SK-N-SH (cell line): ENCODE results near the gene HS3ST3A1. TPM values are rescaled to one million over a fixed set of nuclear protein-coding genes. Genes with fewer than 3 reads are reported as not detected.

Source experiments
- CTCF ChIA-PET: fragments of 300-600, 350-600 bp; formaldehyde crosslinking; extraction: SDS; loops from one replicate; lab custom pipeline; 2021; lab: Yijun Ruan, JAX
- POLR2A ChIA-PET: fragments of 350-600 bp; sonication (Branson Sonifier 250); formaldehyde crosslinking; extraction: SDS; loops from one replicate; lab custom pipeline; 2020; ENCODE audit warnings: antibody characterized with exemption, inconsistent platforms; lab: Yijun Ruan, JAX
- DNase-seq: peaks from one replicate; pipeline ENCODE4 v3.0.0; 2012
- H2AFZ ChIP-seq: fragments of 200-600 bp; sonication (generic); 2 replicates; pipeline ENCODE4 v1.8.1; 2016; ENCODE audit warnings: antibody characterized with exemption, mild to moderate bottlenecking, low read depth
- H3F3A ChIP-seq: fragments of 200-600 bp; sonication (generic); replicated peaks from 2 replicates; pipeline ENCODE3; 2016; ENCODE audit warnings: antibody characterized with exemption, mild to moderate bottlenecking; ENCODE audit not compliant: insufficient read depth
- H3K27ac ChIP-seq, 2 experiments: fragments of 200-500 bp in 1 of 2; fragments of 200-600 bp in 1 of 2; sonication (Bioruptor generic) in 1 of 2; sonication (generic), shearing (Covaris generic) in 1 of 2; 2 replicates each; pipeline versions ENCODE4 v1.5.1 to v1.6.1; 2014 to 2016; ENCODE audit warnings: low read depth in 2 of 2, inconsistent platforms in 1 of 2, low read length in 1 of 2, mild to moderate bottlenecking in 1 of 2, mixed read lengths in 1 of 2
- H3K27me3 ChIP-seq: fragments of 200-600 bp; sonication (generic), shearing (Covaris generic); 2 replicates; pipeline ENCODE4 v1.6.1; 2016; ENCODE audit warnings: mixed run types; ENCODE audit not compliant: insufficient read depth
- H3K36me3 ChIP-seq, 2 experiments: fragments of 200-500 bp in 1 of 2; fragments of 200-600 bp in 1 of 2; sonication (Bioruptor generic) in 1 of 2; sonication (generic) in 1 of 2; replicated peaks in 1 of 2; 2 replicates each; pipeline versions ENCODE3 to v1.5.1; 2014 to 2016; ENCODE audit warnings: low read length in 1 of 2, mild to moderate bottlenecking in 1 of 2; ENCODE audit not compliant: insufficient read depth in 2 of 2, control insufficient read depth in 1 of 2
- H3K4me1 ChIP-seq, 2 experiments: fragments of 200-500 bp in 1 of 2; fragments of 200-600 bp in 1 of 2; sonication (Bioruptor generic) in 1 of 2; sonication (generic), shearing (Covaris generic) in 1 of 2; 2 replicates each; pipeline versions ENCODE4 v1.5.1 to v1.6.1; 2014 to 2016; ENCODE audit warnings: low read depth in 1 of 2, low read length in 1 of 2, mixed run types in 1 of 2; ENCODE audit not compliant: insufficient read depth in 2 of 2, control insufficient read depth in 1 of 2
- H3K4me2 ChIP-seq: fragments of 200-600 bp; sonication (generic), shearing (Covaris generic); 2 replicates; pipeline ENCODE4 v1.6.1; 2017; ENCODE audit warnings: mixed run types
- H3K4me3 ChIP-seq, 2 experiments: fragments of 200-500 bp in 1 of 2; fragments of 200-600 bp in 1 of 2; sonication (Bioruptor generic) in 1 of 2; sonication (generic), shearing (Covaris generic) in 1 of 2; 2 replicates each; pipeline versions ENCODE4 v1.5.1 to v1.8.1; 2014 to 2016; ENCODE audit warnings: low read depth in 2 of 2, inconsistent platforms in 1 of 2, low read length in 1 of 2, mild to moderate bottlenecking in 1 of 2, mixed read lengths in 1 of 2, moderate library complexity in 1 of 2
- H3K79me2 ChIP-seq: fragments of 200-600 bp; sonication (generic); 2 replicates; pipeline ENCODE4 v1.8.1; 2017; ENCODE audit warnings: mild to moderate bottlenecking; ENCODE audit not compliant: insufficient read depth
- H3K9ac ChIP-seq: fragments of 200-600 bp; sonication (generic); 2 replicates; pipeline ENCODE4 v1.6.1; 2017; ENCODE audit warnings: mixed run types
- H3K9me2 ChIP-seq: fragments of 200-600 bp; sonication (generic); 2 replicates; pipeline ENCODE4 v1.6.1; 2017; ENCODE audit warnings: mixed run types
- H3K9me3 ChIP-seq: fragments of 200-600 bp; sonication (generic); 2 replicates; pipeline ENCODE4 v1.6.1; 2017; ENCODE audit warnings: mixed run types, mild to moderate bottlenecking, moderate library complexity
- H4K20me1 ChIP-seq: fragments of 200-600 bp; sonication (generic); 2 replicates; pipeline ENCODE4 v1.6.1; 2017; ENCODE audit warnings: mild to moderate bottlenecking, mixed run types; ENCODE audit not compliant: insufficient read depth
- EP300 ChIP-seq, 2 experiments: IDR thresholded peaks; 2 replicates each; pipeline versions ENCODE4 v1.4.0 to v1.6.1; 2012; ENCODE audit warnings: borderline replicate concordance in 1 of 2, low read depth in 1 of 2, low read length in 1 of 2
- FOXM1 ChIP-seq: IDR thresholded peaks from 2 replicates; pipeline ENCODE4 v1.4.0; 2012; ENCODE audit warnings: low read depth, mild to moderate bottlenecking
- GABPA ChIP-seq: IDR thresholded peaks from 2 replicates; pipeline ENCODE4 v1.4.0; 2012; ENCODE audit warnings: low read depth, mild to moderate bottlenecking
- MAX ChIP-seq: IDR thresholded peaks from 2 replicates; pipeline ENCODE4 v1.4.0; 2012; ENCODE audit warnings: low read depth
- MEF2A ChIP-seq: IDR thresholded peaks from 2 replicates; pipeline ENCODE4 v1.4.0; 2012; ENCODE audit warnings: low read depth, borderline replicate concordance
- MXI1 ChIP-seq: IDR thresholded peaks from 2 replicates; pipeline ENCODE4 v1.6.1; 2012; ENCODE audit warnings: mild to moderate bottlenecking, low read depth, low read length, improper control_type of control experiment
- NRF1 ChIP-seq: IDR thresholded peaks from 2 replicates; pipeline ENCODE4 v1.6.1; 2012; ENCODE audit warnings: low read depth, mild to moderate bottlenecking, low read length
- POLR2AphosphoS5 ChIP-seq: IDR thresholded peaks from 2 replicates; pipeline ENCODE4 v1.6.1; 2012; ENCODE audit warnings: low read depth, low read length
- RCOR1 ChIP-seq: fragments of 150-350 bp; IDR thresholded peaks from 2 replicates; pipeline ENCODE4 v1.6.1; 2017; ENCODE audit warnings: antibody characterized with exemption, low read length
- RFX5 ChIP-seq: IDR thresholded peaks from 2 replicates; pipeline ENCODE4 v1.6.1; 2012; ENCODE audit warnings: mild to moderate bottlenecking, improper control_type of control experiment, low read length
- RXRA ChIP-seq: IDR thresholded peaks from 2 replicates; pipeline ENCODE4 v1.4.0; 2012; ENCODE audit warnings: low read depth, mild to moderate bottlenecking, borderline replicate concordance
- SMC3 ChIP-seq: IDR thresholded peaks from 2 replicates; pipeline ENCODE4 v1.6.1; 2012; ENCODE audit warnings: low read depth, low read length, improper control_type of control experiment
- TCF12 ChIP-seq: IDR thresholded peaks from 2 replicates; pipeline ENCODE4 v1.4.0; 2012
- TEAD4 ChIP-seq: IDR thresholded peaks from 2 replicates; pipeline ENCODE4 v1.4.0; 2012; ENCODE audit warnings: mild to moderate bottlenecking, borderline replicate concordance; ENCODE audit not compliant: insufficient read depth
- WGBS: methylation state at CpG from one replicate; pipeline ENCODE4 v1.1.6; 2017; ENCODE audit warnings: low lambda C conversion rate; 5-methylcytosine and 5-hydroxymethylcytosine counted together
- polyA plus RNA-seq, 3 experiments: library from polyadenylated mRNA; depleted of rRNA; stranded (reverse); fragments of >200 nt; gene quantifications; 2 replicates each; pipeline ENCODE4 v1.2.3, GENCODE V29; 2012
- TF ChIP-seq, protein P1 (sequence below): IDR thresholded peaks from 2 replicates; pipeline ENCODE4 v1.4.0; 2012; ENCODE audit warnings: low read depth, borderline replicate concordance
- TF ChIP-seq, protein P2 (sequence below): fragments of 200-600 bp; sonication (generic); IDR thresholded peaks from 2 replicates; pipeline ENCODE4 v1.6.1; 2017; ENCODE audit warnings: antibody characterized with exemption, mild to moderate bottlenecking, moderate library complexity
- TF ChIP-seq, protein P3 (sequence below): fragments of 150-350 bp; IDR thresholded peaks from 2 replicates; pipeline ENCODE4 v1.6.1; 2016; ENCODE audit warnings: mild to moderate bottlenecking, low read depth, low read length
- TF ChIP-seq, protein P4 (sequence below): IDR thresholded peaks from 2 replicates; pipeline ENCODE4 v1.4.0; 2012; ENCODE audit warnings: low read depth, borderline replicate concordance
- TF ChIP-seq, protein P5 (sequence below): IDR thresholded peaks from 2 replicates; pipeline ENCODE4; 2012

The HS3ST3A1 gene
- polyA plus RNA-seq, 1 of the 3 experiments (the other 2 are of a cell fraction) = 22.6 TPM

- no peak for DNase-seq
- Histone ChIP-seq H3K79me2 (peaks cover 87% of the 10 kb centered on the region), H3K4me1 (peaks cover 0 to 8% of the 10 kb centered on the region in 2 experiments; a peak in 1 of 4 replicates), H3K4me2 (no peak overlapping the region), H3K36me3 (peaks cover 0 to 51% of the 10 kb centered on the region in 2 experiments), H3K4me3 (no peak overlapping the region), H3F3A (peaks cover 14% of the 10 kb centered on the region), H3K9ac (no peak overlapping the region)
- WGBS = 71% methylated on average over 2 of the region's 2 CpGs
- TF ChIP-seq GABPA (no peak), SMC3 (no peak), MEF2A (no peak), POLR2AphosphoS5 (no peak), TCF12 (no peak), RFX5 (no peak), NRF1 (no peak), FOXM1 (no peak), MAX (no peak), EP300 (IDR thresholded peaks at IDR 0.05; ENCODE audit: borderline replicate concordance in 1 of 2, low read depth in 1 of 2, low read length in 1 of 2) (no peak), MXI1 (no peak), TEAD4 (no peak)
- TF ChIP-seq, protein P1, sequence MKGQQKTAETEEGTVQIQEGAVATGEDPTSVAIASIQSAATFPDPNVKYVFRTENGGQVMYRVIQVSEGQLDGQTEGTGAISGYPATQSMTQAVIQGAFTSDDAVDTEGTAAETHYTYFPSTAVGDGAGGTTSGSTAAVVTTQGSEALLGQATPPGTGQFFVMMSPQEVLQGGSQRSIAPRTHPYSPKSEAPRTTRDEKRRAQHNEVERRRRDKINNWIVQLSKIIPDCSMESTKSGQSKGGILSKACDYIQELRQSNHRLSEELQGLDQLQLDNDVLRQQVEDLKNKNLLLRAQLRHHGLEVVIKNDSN = no peak
- TF ChIP-seq, protein P2, sequence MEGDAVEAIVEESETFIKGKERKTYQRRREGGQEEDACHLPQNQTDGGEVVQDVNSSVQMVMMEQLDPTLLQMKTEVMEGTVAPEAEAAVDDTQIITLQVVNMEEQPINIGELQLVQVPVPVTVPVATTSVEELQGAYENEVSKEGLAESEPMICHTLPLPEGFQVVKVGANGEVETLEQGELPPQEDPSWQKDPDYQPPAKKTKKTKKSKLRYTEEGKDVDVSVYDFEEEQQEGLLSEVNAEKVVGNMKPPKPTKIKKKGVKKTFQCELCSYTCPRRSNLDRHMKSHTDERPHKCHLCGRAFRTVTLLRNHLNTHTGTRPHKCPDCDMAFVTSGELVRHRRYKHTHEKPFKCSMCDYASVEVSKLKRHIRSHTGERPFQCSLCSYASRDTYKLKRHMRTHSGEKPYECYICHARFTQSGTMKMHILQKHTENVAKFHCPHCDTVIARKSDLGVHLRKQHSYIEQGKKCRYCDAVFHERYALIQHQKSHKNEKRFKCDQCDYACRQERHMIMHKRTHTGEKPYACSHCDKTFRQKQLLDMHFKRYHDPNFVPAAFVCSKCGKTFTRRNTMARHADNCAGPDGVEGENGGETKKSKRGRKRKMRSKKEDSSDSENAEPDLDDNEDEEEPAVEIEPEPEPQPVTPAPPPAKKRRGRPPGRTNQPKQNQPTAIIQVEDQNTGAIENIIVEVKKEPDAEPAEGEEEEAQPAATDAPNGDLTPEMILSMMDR = no peak
- TF ChIP-seq, all 33 proteins: peak for 0
- no peaks in the 10 kb centered on the region for H4K20me1 ChIP-seq
- H3K27me3 ChIP-seq = no peaks in the 10 kb centered on the region
- no peak overlapping the region for H3K27ac ChIP-seq
- H2AFZ ChIP-seq = no peak overlapping the region
- ChIA-PET POLR2A (no interaction called here), CTCF (interaction anchor here (1.1 to 1.9 kb wide), 2 partner anchors 9 to 15 kb away, joined by 3 to 5 read pairs; no protein-coding TSS in a partner anchor)
- 0 out of 2 replicates have a peak, but pooled peaks cover 3% of the 10 kb centered on the region for H3K9me3 ChIP-seq
- no peaks in the 10 kb centered on the region for H3K9me2 ChIP-seq
Observed at GRCh38 chr17:13531721-13532120, 70.0 kb downstream of the HS3ST3A1 start.

- Histone ChIP-seq H3K9ac (no peak overlapping the region), H4K20me1 (no peaks in the 10 kb centered on the region), H2AFZ (no peak overlapping the region), H3K4me2 (no peak overlapping the region), H3F3A (peaks cover 5% of the 10 kb centered on the region), H3K79me2 (peaks cover 73% of the 10 kb centered on the region), H3K27ac (no peak overlapping the region; a peak in 1 of 4 replicates), H3K9me3 (no peaks in the 10 kb centered on the region), H3K4me3 (no peak overlapping the region), H3K27me3 (no peaks in the 10 kb centered on the region), H3K4me1 (peaks cover 0 to 11% of the 10 kb centered on the region in 2 experiments; a peak in 2 of 4 replicates), H3K9me2 (no peaks in the 10 kb centered on the region), H3K36me3 (peaks cover 0 to 34% of the 10 kb centered on the region in 2 experiments)
- ChIA-PET POLR2A (no interaction called here), CTCF (interaction anchor here (1.1 kb wide), 1 partner anchor 187 kb away, joined by 3 read pairs; no protein-coding TSS in a partner anchor)
- DNase-seq = no peak
- 81% methylated on average over 2 of the region's 3 CpGs for WGBS
- TF ChIP-seq, protein P3, sequence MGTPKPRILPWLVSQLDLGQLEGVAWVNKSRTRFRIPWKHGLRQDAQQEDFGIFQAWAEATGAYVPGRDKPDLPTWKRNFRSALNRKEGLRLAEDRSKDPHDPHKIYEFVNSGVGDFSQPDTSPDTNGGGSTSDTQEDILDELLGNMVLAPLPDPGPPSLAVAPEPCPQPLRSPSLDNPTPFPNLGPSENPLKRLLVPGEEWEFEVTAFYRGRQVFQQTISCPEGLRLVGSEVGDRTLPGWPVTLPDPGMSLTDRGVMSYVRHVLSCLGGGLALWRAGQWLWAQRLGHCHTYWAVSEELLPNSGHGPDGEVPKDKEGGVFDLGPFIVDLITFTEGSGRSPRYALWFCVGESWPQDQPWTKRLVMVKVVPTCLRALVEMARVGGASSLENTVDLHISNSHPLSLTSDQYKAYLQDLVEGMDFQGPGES = no peak
- no peak for TF ChIP-seq RCOR1
- TF ChIP-seq TCF12 = no peak
- TF ChIP-seq, protein P2 = no peak
- TF ChIP-seq, protein P4, sequence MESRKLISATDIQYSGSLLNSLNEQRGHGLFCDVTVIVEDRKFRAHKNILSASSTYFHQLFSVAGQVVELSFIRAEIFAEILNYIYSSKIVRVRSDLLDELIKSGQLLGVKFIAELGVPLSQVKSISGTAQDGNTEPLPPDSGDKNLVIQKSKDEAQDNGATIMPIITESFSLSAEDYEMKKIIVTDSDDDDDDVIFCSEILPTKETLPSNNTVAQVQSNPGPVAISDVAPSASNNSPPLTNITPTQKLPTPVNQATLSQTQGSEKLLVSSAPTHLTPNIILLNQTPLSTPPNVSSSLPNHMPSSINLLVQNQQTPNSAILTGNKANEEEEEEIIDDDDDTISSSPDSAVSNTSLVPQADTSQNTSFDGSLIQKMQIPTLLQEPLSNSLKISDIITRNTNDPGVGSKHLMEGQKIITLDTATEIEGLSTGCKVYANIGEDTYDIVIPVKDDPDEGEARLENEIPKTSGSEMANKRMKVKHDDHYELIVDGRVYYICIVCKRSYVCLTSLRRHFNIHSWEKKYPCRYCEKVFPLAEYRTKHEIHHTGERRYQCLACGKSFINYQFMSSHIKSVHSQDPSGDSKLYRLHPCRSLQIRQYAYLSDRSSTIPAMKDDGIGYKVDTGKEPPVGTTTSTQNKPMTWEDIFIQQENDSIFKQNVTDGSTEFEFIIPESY = no peak
- no peak for TF ChIP-seq RXRA
- TF ChIP-seq, protein P5, sequence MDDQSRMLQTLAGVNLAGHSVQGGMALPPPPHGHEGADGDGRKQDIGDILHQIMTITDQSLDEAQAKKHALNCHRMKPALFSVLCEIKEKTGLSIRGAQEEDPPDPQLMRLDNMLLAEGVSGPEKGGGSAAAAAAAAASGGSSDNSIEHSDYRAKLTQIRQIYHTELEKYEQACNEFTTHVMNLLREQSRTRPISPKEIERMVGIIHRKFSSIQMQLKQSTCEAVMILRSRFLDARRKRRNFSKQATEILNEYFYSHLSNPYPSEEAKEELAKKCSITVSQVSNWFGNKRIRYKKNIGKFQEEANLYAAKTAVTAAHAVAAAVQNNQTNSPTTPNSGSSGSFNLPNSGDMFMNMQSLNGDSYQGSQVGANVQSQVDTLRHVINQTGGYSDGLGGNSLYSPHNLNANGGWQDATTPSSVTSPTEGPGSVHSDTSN = no peak
Observed at GRCh38 chr17:13525876-13526275, 75.9 kb downstream of the HS3ST3A1 start.
